Measurements from ENCODE around the gene CBX3. TPM values are rescaled to one million over a fixed set of nuclear protein-coding genes. Genes with fewer than 3 reads are reported as not detected.
"Not testable (repeated sequence)": the region's sequence is repeated elsewhere in the genome, so short reads cannot be mapped to it uniquely, and the experiment has no call there.

The CBX3 gene
- polyA plus RNA-seq, 1 donor, result 214 TPM

DNA sequence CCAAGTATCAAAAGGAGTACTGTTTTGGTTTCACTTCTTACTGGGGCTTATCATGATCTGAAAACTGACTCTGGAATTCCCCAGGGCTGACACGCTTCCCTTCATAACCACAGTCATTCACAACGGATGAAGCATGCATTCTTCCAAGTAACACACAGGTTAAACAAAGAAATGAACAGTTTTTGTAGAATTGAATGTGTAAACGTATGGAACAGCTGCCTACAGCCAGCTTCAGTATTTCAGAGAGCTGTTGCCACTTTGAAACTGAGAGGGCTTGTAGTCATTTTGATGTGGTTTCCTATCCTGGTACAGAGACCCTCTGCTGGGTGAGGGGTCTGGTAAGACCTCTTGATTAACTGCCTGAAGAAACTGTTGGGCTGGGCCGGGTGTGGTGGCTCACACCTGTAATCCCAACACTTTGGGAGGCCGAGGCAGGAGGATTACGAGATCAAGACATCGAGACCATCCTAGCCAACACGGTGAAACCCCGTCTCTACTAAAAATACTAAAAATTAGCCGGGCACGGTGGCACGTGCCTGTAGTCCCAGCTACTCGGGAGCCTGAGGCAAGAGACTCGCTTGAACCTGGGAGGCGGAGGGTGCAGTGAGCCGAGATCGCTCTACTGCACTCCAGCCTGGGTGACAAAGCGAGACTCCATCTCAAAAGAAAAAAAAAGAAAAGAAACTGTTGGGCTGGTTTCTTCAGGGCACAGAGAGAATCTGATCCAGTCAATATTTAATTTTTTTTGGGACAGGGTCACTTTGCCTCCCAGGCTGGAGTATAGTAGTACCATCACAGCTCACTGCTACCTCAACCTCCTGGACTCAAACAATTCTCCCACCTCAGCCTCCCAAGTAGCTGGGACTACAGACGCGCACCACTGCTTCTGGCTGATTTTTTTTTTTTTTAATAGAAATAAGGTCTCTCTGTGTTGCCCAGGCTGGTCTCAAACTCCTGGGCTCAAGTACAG is 44.8 kb upstream of the CBX3 start:
- H3K4me3 ChIP-seq (ENCODE audit: low read length), result no peak overlapping the region
- H3K4me1 ChIP-seq (ENCODE audit: control insufficient read depth, insufficient read depth, low read length), result peaks cover 23% of the 10 kb centered on the region
- WGBS (ENCODE audit: insufficient coverage, low lambda C conversion rate), result no CpG with 5 or more reads among the region's 20 CpGs
- H3K27ac ChIP-seq (ENCODE audit: low read length), result no peak overlapping the region
- no peaks in the 10 kb centered on the region for H3K36me3 ChIP-seq (ENCODE audit: control insufficient read depth, insufficient read depth, low read length)
- no peaks in the 10 kb centered on the region for H3K9me3 ChIP-seq (ENCODE audit: control insufficient read depth, low read depth, low read length)
- peaks cover 15% of the 10 kb centered on the region for H3K27me3 ChIP-seq (ENCODE audit: control insufficient read depth, insufficient read depth, low read length)
- peak in 1 of 2 donors; percentile 60 for DNase-seq

DNA sequence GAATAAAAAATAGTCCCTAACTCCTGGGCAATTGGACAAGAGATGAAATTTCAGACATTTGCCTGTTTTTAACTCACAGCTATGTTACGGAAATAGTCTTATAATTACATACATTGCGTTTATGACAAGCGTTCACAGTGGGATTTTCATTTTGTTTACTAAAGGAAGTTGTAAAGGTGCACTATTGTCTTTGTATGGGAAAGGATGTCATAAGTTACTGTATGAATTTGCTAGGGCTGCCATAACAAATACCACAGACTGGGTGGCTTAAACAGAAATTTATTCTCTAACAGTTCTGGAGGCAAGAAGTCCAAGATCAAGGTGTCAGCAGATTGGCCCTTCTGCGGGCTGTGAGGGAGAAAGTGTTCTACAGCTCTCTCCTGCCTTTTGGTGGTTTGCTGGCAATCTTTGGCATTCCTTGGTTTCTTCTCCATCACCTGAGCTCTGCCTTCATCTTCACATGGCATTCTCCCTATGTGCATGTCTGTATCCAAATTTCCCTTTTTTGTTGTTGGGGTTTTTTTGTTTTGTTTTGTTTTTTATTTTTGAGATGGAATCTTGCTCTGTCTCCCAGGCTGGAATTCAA is 43.9 kb upstream of the CBX3 start:
- Histone ChIP-seq H3K27me3 (ENCODE audit: control insufficient read depth, insufficient read depth, low read length) (peaks cover 14% of the 10 kb centered on the region), H3K4me3 (ENCODE audit: low read length) (no peak overlapping the region), H3K36me3 (ENCODE audit: control insufficient read depth, insufficient read depth, low read length) (no peaks in the 10 kb centered on the region), H3K4me1 (ENCODE audit: control insufficient read depth, insufficient read depth, low read length) (peaks cover 21% of the 10 kb centered on the region), H3K27ac (ENCODE audit: low read length) (no peak overlapping the region), H3K9me3 (ENCODE audit: control insufficient read depth, low read depth, low read length) (no peaks in the 10 kb centered on the region)
- no peak for DNase-seq
- WGBS (ENCODE audit: insufficient coverage, low lambda C conversion rate), result no CpG with 5 or more reads among the region's 4 CpGs

DNA sequence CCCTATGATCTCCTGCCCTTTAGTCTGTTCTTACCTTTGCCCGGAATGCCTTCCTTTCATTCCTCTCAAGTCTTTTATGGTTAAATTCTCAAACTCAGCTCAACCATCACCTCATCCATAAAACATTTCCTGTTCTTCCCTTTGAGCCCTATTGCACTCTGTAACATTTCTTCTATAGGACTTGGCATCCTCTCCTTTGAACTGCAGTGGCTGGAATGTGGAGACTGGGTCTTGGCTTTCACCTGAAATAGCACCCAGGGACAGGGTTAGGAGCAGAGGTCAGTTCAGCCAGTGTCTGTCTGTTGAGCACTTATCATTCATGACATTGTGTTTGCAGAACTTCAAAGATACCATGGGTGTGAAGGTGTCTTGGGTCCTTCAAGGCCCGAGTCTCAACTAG is 42.3 kb upstream of the CBX3 start:
- DNase-seq, result peak; percentile 69 to 87
- H3K27me3 ChIP-seq (ENCODE audit: control insufficient read depth, insufficient read depth, low read length), result peaks cover under 1% of the 10 kb centered on the region
- no peak overlapping the region for H3K4me3 ChIP-seq (ENCODE audit: low read length)
- no peaks in the 10 kb centered on the region for H3K36me3 ChIP-seq (ENCODE audit: control insufficient read depth, insufficient read depth, low read length)
- no peaks in the 10 kb centered on the region for H3K9me3 ChIP-seq (ENCODE audit: control insufficient read depth, low read depth, low read length)
- H3K4me1 ChIP-seq (ENCODE audit: control insufficient read depth, insufficient read depth, low read length), result peaks cover 21% of the 10 kb centered on the region
- WGBS (ENCODE audit: insufficient coverage, low lambda C conversion rate), result 17% methylated on average over 1 of the region's 2 CpGs
- H3K27ac ChIP-seq (ENCODE audit: low read length), result peak overlapping the region; percentile 13

DNA sequence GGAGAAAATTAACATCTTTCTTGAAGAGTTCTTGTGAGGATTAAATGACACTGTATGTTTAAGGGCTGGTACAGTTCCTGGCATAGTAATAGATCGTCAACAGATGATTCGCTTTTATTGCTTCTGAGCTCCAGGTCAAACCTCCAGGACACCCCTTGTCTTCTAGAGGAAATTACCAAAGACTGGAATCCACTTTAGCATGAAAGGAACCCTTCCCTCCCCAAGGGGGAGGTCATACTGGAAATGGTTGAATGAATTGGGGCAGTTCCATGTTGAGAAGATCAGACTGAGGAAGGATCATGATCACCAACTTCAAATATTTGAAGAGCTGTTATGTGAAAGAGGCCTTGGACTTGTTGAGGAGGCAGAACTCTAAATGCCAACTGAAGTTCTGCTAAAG is 40.6 kb upstream of the CBX3 start:
- no peaks in the 10 kb centered on the region for H3K9me3 ChIP-seq (ENCODE audit: control insufficient read depth, low read depth, low read length)
- H3K4me1 ChIP-seq (ENCODE audit: control insufficient read depth, insufficient read depth, low read length), result peaks cover 20% of the 10 kb centered on the region
- no peaks in the 10 kb centered on the region for H3K27me3 ChIP-seq (ENCODE audit: control insufficient read depth, insufficient read depth, low read length)
- no CpG with 5 or more reads among the region's 2 CpGs for WGBS (ENCODE audit: insufficient coverage, low lambda C conversion rate)
- H3K36me3 ChIP-seq (ENCODE audit: control insufficient read depth, insufficient read depth, low read length), result no peaks in the 10 kb centered on the region
- no peak overlapping the region for H3K4me3 ChIP-seq (ENCODE audit: low read length)
- H3K27ac ChIP-seq (ENCODE audit: low read length), result no peak overlapping the region
- DNase-seq, result no peak

DNA sequence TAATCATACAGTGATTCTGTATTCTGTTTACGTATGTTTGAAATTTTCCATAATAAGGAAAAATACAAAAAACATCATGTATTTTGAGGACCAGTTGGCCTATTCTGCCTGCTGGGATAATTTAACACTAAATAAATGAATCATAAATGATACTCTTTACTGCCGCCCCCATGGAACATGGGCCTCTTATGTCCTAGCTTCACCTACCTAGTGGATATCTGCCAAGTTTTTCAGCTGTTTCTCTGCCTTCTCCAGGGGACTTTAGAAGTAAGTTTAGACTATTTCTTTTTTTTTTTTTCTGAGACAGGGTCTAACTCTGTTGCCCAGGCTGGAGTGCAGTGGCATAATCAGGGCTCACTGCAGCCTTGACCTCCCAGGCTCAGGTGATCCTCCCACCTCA is 39.1 kb upstream of the CBX3 start:
- Histone ChIP-seq H3K4me1 (ENCODE audit: control insufficient read depth, insufficient read depth, low read length) (peaks cover 31% of the 10 kb centered on the region), H3K9me3 (ENCODE audit: control insufficient read depth, low read depth, low read length) (no peaks in the 10 kb centered on the region), H3K4me3 (ENCODE audit: low read length) (no peak overlapping the region), H3K27ac (ENCODE audit: low read length) (no peak overlapping the region), H3K36me3 (ENCODE audit: control insufficient read depth, insufficient read depth, low read length) (no peaks in the 10 kb centered on the region), H3K27me3 (ENCODE audit: control insufficient read depth, insufficient read depth, low read length) (no peaks in the 10 kb centered on the region)
- no peak for DNase-seq
- WGBS (ENCODE audit: insufficient coverage, low lambda C conversion rate), result 83% methylated on average over 2 of the region's 2 CpGs

DNA sequence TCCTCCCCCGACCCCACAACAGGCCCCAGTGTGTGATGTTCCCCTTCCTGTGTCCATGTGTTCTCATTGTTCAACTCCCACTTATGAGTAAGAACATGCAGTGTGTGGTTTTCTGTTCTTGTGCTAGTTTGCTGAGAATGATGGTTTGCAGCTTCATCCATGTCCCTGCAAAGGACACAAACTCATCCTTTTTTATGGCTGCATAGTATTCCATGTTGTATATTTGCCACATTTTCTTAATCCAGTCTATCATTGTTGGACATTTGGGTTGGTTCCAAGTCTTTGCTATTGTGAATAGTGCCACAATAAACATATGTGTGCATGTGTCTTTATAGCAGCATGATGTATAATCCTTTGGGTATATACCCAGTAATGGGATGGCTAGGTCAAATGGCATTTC is 37.7 kb upstream of the CBX3 start:
- not testable (repeated sequence) for H3K27me3 ChIP-seq (ENCODE audit: control insufficient read depth, insufficient read depth, low read length); H3K9me3 ChIP-seq (ENCODE audit: control insufficient read depth, low read depth, low read length); H3K4me3 ChIP-seq (ENCODE audit: low read length); H3K27ac ChIP-seq (ENCODE audit: low read length); H3K36me3 ChIP-seq (ENCODE audit: control insufficient read depth, insufficient read depth, low read length); DNase-seq
- no CpG with 5 or more reads among the region's 1 CpG for WGBS (ENCODE audit: insufficient coverage, low lambda C conversion rate)
- H3K4me1 ChIP-seq (ENCODE audit: control insufficient read depth, insufficient read depth, low read length), result peaks cover 29% of the 10 kb centered on the region

DNA sequence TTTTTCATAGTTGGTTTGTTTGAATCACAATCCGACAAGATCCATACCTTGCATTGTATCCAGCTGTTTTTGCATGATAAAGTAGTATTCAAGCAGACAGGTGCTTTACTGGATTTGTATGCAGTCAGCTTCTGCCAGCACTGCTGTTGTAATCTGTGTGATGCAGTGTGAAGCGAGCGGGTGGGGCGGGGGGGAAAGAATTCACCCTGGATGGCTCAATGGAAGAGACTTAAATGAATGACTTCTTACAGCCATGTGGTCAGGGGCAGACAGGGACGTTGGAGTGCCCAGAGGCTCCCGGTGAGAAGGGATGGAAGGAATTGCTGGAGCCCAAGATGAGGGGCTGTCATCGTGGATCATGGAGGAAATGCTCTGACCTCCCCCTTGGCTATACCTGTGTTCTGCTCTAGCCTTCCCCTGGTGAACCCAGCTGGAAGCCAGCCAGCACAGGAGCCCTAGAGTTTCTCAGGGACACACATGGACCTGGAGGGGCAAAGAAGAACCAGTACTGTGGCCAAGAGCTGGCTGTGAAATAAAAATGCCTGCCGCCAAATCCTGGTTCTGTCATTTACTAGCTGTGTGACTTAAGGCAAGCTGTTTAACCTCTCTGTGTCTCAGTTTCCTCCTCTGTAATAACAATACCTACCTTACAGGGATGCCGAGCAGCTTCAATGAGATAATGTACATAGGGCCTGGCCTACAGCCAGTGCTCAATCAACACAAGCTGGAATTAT is 35.4 kb upstream of the CBX3 start:
- H3K36me3 ChIP-seq (ENCODE audit: control insufficient read depth, insufficient read depth, low read length), result no peaks in the 10 kb centered on the region
- H3K4me1 ChIP-seq (ENCODE audit: control insufficient read depth, insufficient read depth, low read length), result peaks cover 20% of the 10 kb centered on the region
- H3K27me3 ChIP-seq (ENCODE audit: control insufficient read depth, insufficient read depth, low read length), result no peaks in the 10 kb centered on the region
- WGBS (ENCODE audit: insufficient coverage, low lambda C conversion rate), result 60% methylated on average over 1 of the region's 9 CpGs
- H3K4me3 ChIP-seq (ENCODE audit: low read length), result no peak overlapping the region
- peak in 1 of 2 donors; percentile 32 for DNase-seq
- H3K27ac ChIP-seq (ENCODE audit: low read length), result peak overlapping the region; percentile 77
- H3K9me3 ChIP-seq (ENCODE audit: control insufficient read depth, low read depth, low read length), result no peaks in the 10 kb centered on the region

DNA sequence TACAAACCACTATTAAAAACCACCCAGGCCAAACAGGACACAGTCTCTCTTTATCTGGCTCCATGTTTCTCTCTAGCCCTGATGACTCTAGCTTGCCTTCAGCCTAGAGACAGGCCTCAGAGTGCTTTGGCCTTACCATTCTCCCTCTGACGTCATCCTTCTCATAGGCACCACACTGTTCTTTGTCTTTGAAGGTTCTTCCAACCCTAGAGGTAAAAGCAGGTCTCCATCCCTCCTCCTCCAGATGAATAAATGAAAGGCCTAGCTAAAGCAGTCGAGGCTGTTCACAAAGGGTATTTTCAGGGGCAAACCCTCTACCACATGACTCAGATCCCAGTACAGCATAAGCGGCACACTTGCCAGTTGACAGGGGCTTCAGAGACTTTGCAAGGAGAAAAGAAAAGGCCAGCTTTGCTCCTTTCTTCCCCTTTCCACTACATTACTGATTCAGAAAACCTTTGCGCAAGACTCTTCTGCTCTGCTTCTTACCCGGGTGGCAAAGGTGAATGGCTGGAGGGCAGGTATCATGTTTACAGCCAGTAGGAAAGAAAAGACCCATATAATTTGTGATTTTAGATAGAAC is 34.8 kb upstream of the CBX3 start:
- Histone ChIP-seq H3K27ac (ENCODE audit: low read length) (peak overlapping the region; percentile 77), H3K36me3 (ENCODE audit: control insufficient read depth, insufficient read depth, low read length) (no peaks in the 10 kb centered on the region), H3K27me3 (ENCODE audit: control insufficient read depth, insufficient read depth, low read length) (no peaks in the 10 kb centered on the region), H3K9me3 (ENCODE audit: control insufficient read depth, low read depth, low read length) (no peaks in the 10 kb centered on the region), H3K4me3 (ENCODE audit: low read length) (no peak overlapping the region), H3K4me1 (ENCODE audit: control insufficient read depth, insufficient read depth, low read length) (peaks cover 20% of the 10 kb centered on the region)
- DNase-seq, result no peak
- no CpG with 5 or more reads among the region's 5 CpGs for WGBS (ENCODE audit: insufficient coverage, low lambda C conversion rate)

DNA sequence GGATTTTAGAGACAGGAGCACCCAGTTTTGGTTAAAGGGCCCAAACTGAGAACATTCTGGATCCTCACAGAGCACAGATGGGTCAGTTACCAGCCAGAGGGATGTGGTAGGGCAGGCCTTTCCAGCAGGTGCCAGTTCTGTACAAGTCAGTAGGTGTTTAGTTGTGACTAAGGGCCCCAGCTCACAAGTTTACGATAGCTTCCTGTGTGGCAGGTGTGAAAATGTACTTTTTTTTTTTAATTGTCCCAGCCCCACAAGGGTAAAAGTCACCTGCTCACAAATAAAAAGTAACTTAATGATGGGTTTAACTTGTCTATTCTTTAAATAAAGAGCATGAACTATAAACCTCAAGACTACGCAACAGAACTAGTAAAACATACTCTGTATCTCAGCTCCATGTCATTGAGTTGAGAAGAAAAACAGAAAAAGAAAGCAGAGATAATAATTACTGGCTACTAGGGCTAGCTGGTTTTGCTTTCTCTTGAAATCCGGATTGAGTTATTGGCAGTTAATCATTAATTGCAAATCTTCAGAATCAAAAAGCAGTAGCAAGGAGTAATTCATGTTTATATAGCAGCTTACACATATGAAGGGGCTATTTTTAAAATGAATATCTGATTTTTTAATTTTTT is 34.1 kb upstream of the CBX3 start:
- peak overlapping the region; percentile 77 for H3K27ac ChIP-seq (ENCODE audit: low read length)
- WGBS (ENCODE audit: insufficient coverage, low lambda C conversion rate), result 33% methylated on average over 1 of the region's 3 CpGs

More for the DNA sequence above, 34.1 kb upstream of the CBX3 start:
- H3K27me3 ChIP-seq (ENCODE audit: control insufficient read depth, insufficient read depth, low read length), result no peaks in the 10 kb centered on the region
- DNase-seq, result peak in 1 of 2 donors; percentile 78
- H3K9me3 ChIP-seq (ENCODE audit: control insufficient read depth, low read depth, low read length), result no peaks in the 10 kb centered on the region
- peaks cover 20% of the 10 kb centered on the region for H3K4me1 ChIP-seq (ENCODE audit: control insufficient read depth, insufficient read depth, low read length)
- H3K4me3 ChIP-seq (ENCODE audit: low read length), result no peak overlapping the region
- H3K36me3 ChIP-seq (ENCODE audit: control insufficient read depth, insufficient read depth, low read length), result no peaks in the 10 kb centered on the region
